Ishikawa (cell line): ENCODE results near the gene AZU1.

Experiments
- CEBPB ChIP-seq: IDR thresholded peaks from 2 replicates; pipeline ENCODE4 v1.6.1; 2012
- CREB1 ChIP-seq: IDR thresholded peaks from 2 replicates; pipeline ENCODE4 v1.6.1; 2012; ENCODE audit warnings: low read depth
- EGR1 ChIP-seq: IDR thresholded peaks from 2 replicates; pipeline ENCODE4 v1.6.1; 2012
- EP300 ChIP-seq: IDR thresholded peaks from 2 replicates; pipeline ENCODE4 v1.6.1; 2012; ENCODE audit warnings: borderline replicate concordance
- FOXM1 ChIP-seq: IDR thresholded peaks from 2 replicates; pipeline ENCODE4 v1.6.1; 2012; ENCODE audit warnings: low read depth, borderline replicate concordance
- NFIC ChIP-seq: IDR thresholded peaks from 2 replicates; pipeline ENCODE4 v1.6.1; 2012
- RAD21 ChIP-seq: IDR thresholded peaks from 2 replicates; pipeline ENCODE4 v1.6.1; 2012; ENCODE audit warnings: low read depth
- TAF1 ChIP-seq: IDR thresholded peaks from 2 replicates; pipeline ENCODE4 v1.6.1; 2012; ENCODE audit warnings: low read depth, mild to moderate bottlenecking
- TCF12 ChIP-seq: IDR thresholded peaks from 2 replicates; pipeline ENCODE4 v1.6.1; 2012; ENCODE audit warnings: low read depth
- TEAD4 ChIP-seq: IDR thresholded peaks from 2 replicates; pipeline ENCODE4 v1.6.1; 2012
- YY1 ChIP-seq: IDR thresholded peaks from 2 replicates; pipeline ENCODE4 v1.6.1; 2012; ENCODE audit warnings: low read depth
- ZBTB7A ChIP-seq: IDR thresholded peaks from 2 replicates; pipeline ENCODE4 v1.6.1; 2012; ENCODE audit warnings: low read depth
- TF ChIP-seq, protein P1 (sequence below): IDR thresholded peaks from 2 replicates; pipeline ENCODE4 v1.6.1; 2012; ENCODE audit warnings: low read depth, mild to moderate bottlenecking
- TF ChIP-seq, protein P2 (sequence below): IDR thresholded peaks from 2 replicates; pipeline ENCODE4 v1.6.1; 2012
- TF ChIP-seq, protein P3 (sequence below): IDR thresholded peaks from 2 replicates; pipeline ENCODE4 v1.6.1; 2012

Gene AZU1

DNA sequence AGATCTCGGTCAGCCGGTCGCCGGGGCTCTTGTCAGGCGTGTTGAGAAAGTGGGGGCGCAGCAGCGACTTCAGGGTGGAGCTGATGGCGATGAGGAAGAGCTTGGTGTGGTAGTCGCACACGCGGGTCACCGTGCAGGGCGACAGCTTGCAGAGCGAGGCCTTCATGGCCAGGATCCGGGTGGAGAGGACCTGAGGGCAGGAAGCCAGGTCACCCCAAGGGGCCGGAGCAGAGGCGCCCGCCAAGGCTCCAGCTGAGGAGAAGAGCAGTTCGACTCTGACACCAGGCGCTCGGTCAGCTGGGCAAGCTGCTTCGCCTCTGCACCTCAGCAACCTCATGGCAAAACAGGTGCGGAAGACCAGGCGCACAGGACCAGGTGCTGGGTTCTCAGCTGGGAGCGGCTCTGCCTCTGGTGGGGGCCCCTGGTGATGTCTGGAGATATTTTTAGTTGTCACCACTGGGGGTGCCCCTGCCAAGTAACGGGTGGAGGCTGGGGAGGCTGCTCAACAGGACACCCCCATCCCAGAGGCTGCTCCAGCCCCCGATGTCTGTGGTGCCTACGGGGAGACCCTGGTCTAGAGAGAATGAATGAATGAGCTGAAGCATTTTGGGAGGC is 47.7 kb downstream of the AZU1 start:
- TF ChIP-seq EP300 (no peak), CREB1 (no peak), FOXM1 (no peak), TEAD4 (no peak), RAD21 (no peak), TCF12 (no peak), YY1 (no peak), EGR1 (no peak), ZBTB7A (no peak), NFIC (no peak), CEBPB (no peak), TAF1 (no peak)
- TF ChIP-seq, protein P1, sequence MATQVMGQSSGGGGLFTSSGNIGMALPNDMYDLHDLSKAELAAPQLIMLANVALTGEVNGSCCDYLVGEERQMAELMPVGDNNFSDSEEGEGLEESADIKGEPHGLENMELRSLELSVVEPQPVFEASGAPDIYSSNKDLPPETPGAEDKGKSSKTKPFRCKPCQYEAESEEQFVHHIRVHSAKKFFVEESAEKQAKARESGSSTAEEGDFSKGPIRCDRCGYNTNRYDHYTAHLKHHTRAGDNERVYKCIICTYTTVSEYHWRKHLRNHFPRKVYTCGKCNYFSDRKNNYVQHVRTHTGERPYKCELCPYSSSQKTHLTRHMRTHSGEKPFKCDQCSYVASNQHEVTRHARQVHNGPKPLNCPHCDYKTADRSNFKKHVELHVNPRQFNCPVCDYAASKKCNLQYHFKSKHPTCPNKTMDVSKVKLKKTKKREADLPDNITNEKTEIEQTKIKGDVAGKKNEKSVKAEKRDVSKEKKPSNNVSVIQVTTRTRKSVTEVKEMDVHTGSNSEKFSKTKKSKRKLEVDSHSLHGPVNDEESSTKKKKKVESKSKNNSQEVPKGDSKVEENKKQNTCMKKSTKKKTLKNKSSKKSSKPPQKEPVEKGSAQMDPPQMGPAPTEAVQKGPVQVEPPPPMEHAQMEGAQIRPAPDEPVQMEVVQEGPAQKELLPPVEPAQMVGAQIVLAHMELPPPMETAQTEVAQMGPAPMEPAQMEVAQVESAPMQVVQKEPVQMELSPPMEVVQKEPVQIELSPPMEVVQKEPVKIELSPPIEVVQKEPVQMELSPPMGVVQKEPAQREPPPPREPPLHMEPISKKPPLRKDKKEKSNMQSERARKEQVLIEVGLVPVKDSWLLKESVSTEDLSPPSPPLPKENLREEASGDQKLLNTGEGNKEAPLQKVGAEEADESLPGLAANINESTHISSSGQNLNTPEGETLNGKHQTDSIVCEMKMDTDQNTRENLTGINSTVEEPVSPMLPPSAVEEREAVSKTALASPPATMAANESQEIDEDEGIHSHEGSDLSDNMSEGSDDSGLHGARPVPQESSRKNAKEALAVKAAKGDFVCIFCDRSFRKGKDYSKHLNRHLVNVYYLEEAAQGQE, result no peak
- TF ChIP-seq, protein P2, sequence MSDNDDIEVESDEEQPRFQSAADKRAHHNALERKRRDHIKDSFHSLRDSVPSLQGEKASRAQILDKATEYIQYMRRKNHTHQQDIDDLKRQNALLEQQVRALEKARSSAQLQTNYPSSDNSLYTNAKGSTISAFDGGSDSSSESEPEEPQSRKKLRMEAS, result no peak
- TF ChIP-seq, protein P3, sequence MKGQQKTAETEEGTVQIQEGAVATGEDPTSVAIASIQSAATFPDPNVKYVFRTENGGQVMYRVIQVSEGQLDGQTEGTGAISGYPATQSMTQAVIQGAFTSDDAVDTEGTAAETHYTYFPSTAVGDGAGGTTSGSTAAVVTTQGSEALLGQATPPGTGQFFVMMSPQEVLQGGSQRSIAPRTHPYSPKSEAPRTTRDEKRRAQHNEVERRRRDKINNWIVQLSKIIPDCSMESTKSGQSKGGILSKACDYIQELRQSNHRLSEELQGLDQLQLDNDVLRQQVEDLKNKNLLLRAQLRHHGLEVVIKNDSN, result no peak

DNA sequence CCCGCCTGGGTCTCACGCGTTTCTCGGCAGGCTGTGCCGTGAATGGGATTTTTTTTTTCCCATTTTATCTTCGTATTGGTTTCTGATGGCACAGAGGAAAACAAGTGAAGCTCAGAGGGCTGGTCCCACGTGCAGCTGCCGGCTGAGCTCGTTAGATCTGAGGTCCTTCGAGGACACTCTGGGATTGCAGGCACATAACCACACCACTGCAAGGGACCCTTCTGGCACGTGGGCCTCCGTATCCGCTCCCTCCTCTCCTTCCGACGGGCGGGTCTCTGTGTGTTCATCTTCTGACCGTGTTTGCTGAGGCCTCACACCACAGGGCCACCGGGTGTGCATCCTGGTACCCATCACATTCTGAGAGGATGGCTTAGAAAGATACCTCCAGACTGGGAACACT is 48.5 kb downstream of the AZU1 start:
- TF ChIP-seq CREB1 (no peak), RAD21 (no peak), CEBPB (no peak), TCF12 (no peak), TEAD4 (no peak), FOXM1 (no peak), EP300 (no peak), EGR1 (no peak)
- TF ChIP-seq, protein P1, result no peak
- TF ChIP-seq, protein P2, result no peak
- TF ChIP-seq, protein P3, result no peak

DNA sequence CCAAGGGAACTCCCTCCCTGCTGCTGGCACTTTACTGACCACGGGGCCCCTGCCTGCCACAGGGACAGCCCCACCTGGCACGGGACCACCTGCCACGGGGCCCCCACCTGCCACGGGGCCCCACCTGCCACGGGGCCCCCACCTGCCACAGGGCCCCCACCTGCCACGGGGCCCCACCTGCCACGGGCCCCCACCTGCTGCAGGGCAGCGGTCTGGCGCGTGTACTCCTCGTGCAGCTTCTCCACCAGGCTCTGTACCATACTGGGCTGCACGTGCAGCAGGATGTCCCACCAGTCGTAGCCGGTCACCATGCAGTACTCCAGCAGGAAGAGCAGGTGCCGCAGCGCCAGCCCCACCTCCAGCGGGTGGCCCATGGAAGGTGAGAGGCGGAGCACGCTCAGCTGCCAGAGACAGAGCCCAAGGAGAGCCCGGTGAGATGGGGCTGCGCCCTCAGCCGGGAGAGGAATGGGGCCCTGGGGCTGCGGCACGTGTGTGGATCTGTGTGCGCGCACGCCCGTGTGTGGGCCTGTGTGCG is 49.2 kb downstream of the AZU1 start:
- TF ChIP-seq ZBTB7A (no peak), EGR1 (no peak), TCF12 (no peak)
- TF ChIP-seq, protein P3, result no peak

DNA sequence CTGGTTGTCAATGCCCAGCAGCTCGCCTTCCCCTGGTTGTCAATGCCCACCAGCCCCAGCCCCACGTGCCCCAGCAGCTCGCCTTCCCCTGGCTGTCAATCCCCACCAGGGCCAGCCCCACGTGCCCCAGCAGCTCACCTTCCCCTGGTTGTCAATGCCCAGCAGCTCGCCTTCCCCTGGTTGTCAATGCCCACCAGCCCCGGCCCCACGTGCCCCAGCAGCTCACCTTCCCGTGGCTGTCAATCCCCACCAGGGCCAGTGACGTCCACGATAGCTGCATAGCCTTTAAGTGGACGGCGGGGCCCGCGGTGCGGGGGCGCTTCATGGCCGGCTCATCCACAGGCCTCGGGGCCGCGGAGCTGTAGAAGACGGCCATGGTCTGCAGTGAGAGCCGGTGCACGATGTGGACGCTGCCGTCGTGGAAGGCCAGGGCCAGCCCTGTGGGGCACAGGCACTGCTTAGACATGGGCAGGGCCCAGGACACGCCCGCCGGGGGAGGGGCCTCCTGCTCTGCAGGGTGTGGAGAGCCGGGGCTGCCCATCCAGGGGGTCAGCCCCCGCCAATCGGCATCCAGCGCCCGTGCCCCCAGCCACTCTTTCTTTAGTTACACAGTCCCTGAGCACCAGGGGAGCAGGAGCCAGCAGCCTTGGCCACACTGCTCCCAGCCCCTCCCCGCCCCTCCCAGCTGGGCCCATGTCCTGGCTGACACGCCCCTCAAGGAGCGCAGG is 52.2 kb downstream of the AZU1 start:
- TF ChIP-seq, protein P3, result no peak
- TF ChIP-seq, protein P2, result no peak
